Keratinocyte (primary cell): Measurements from ENCODE around the gene LMCD1.

ENCODE experiments used
- CTCF ChIP-seq, 3 experiments: IDR thresholded peaks in 1 of 3; conservative IDR thresholded peaks in 1 of 3; optimal IDR thresholded peaks in 1 of 3; 2 replicates in 2 of 3; 3 replicates in 1 of 3; pipeline versions ENCODE3 to v1.5.1; 2011; ENCODE audit warnings: low read length in 3 of 3, mild to moderate bottlenecking in 3 of 3, moderate library complexity in 2 of 3, control low read depth in 1 of 3, inconsistent platforms in 1 of 3; ENCODE audit not compliant: insufficient read depth in 2 of 3; ENCODE audit errors: extremely low read depth in 1 of 3
- EZH2 ChIP-seq: IDR thresholded peaks from one replicate; pipeline ENCODE4 v1.6.1; 2012; ENCODE audit warnings: inconsistent platforms, mild to moderate bottlenecking, low read length, moderate library complexity

GRCh38 chr3:8610951-8611350, 109.3 kb downstream of the LMCD1 start:
- no peak for TF ChIP-seq CTCF (optimal IDR thresholded peaks at IDR 0.05 in 1 of 3, IDR thresholded peaks at IDR 0.05 in 1 of 3, conservative IDR thresholded peaks at IDR 0.05 in 1 of 3; ENCODE audit: extremely low read depth in 1 of 3, insufficient read depth in 2 of 3, low read length in 3 of 3)
- TF ChIP-seq EZH2 = no peak
